Caco-2 (cell line): ENCODE measurements around the gene IL19. TPM values are rescaled to one million over a fixed set of nuclear protein-coding genes. Genes with fewer than 3 reads are reported as not detected.

Experiments
- BruUV-seq: library from RNA; stranded (reverse); fragments of 400-500 nt; replicated peaks from 2 replicates; lab custom pipeline; 2021; lab: Mats Ljungman, UMichigan
- CTCF ChIA-PET: fragments of 300-600 bp; sonication (Branson Sonifier 250); formaldehyde crosslinking; loops from one replicate; lab custom pipeline; 2022; ENCODE audit warnings: antibody characterized with exemption; lab: Charles Lee
- POLR2A ChIA-PET: fragments of 300-600 bp; sonication (Branson Sonifier 250); formaldehyde crosslinking; loops from one replicate; lab custom pipeline; 2022; ENCODE audit warnings: antibody characterized with exemption; lab: Charles Lee
- DNase-seq, 2 experiments: peaks; one replicate each; pipeline versions ENCODE4 v3.0.0 to v3.0.0-alpha.2; 2020 to 2022
- H3K27me3 ChIP-seq: replicated peaks from 2 replicates; pipeline ENCODE4 v1.6.0; 2011; ENCODE audit warnings: low read length; ENCODE audit not compliant: control insufficient read depth, insufficient read depth
- H3K36me3 ChIP-seq: 2 replicates; pipeline ENCODE4 v1.5.1; 2011; ENCODE audit warnings: low read length; ENCODE audit not compliant: control insufficient read depth, insufficient read depth
- H3K4me1 ChIP-seq: fragments of 250-450 bp; sonication (Bioruptor Pico); 2 replicates; pipeline ENCODE4 v1.5.1; 2020; ENCODE audit warnings: mild to moderate bottlenecking
- H3K4me3 ChIP-seq: 2 replicates; pipeline ENCODE4 v1.5.1; 2011; ENCODE audit warnings: low read depth, mild to moderate bottlenecking, control low read depth, low read length
- H3K9me3 ChIP-seq: fragments of 250-450 bp; sonication (Bioruptor Pico); 2 replicates; pipeline ENCODE4 v1.5.1; 2020; ENCODE audit warnings: mild to moderate bottlenecking, moderate library complexity
- H3K27ac Mint-ChIP-seq: one replicate; pipeline ENCODE4 v1.8.0; 2022; ENCODE audit warnings: mixed read lengths; ENCODE audit not compliant: unreplicated experiment
- H3K27me3 Mint-ChIP-seq: one replicate; pipeline ENCODE4 v1.8.0; 2022; ENCODE audit warnings: mixed read lengths; ENCODE audit not compliant: insufficient read depth, unreplicated experiment
- H3K36me3 Mint-ChIP-seq: one replicate; pipeline ENCODE4 v1.8.0; 2022; ENCODE audit warnings: mild to moderate bottlenecking, mixed read lengths; ENCODE audit not compliant: insufficient read depth, unreplicated experiment
- H3K4me1 Mint-ChIP-seq: one replicate; pipeline ENCODE4 v1.8.0; 2022; ENCODE audit warnings: low read depth, mixed read lengths; ENCODE audit not compliant: unreplicated experiment
- H3K4me3 Mint-ChIP-seq: one replicate; pipeline ENCODE4 v1.8.0; 2022; ENCODE audit warnings: mild to moderate bottlenecking, moderate library complexity, mixed read lengths; ENCODE audit not compliant: unreplicated experiment
- H3K9me3 Mint-ChIP-seq: one replicate; pipeline ENCODE4 v1.8.0; 2022; ENCODE audit warnings: mixed read lengths; ENCODE audit not compliant: unreplicated experiment
- CTCF ChIP-seq, 2 experiments: fragments of 200-600 bp in 1 of 2; IDR thresholded peaks; 1 replicate in 1 of 2; 2 replicates in 1 of 2; pipeline versions ENCODE4 v1.5.1 to v1.8.0; 2011 to 2022; ENCODE audit warnings: antibody characterized with exemption in 1 of 2, control low read depth in 1 of 2, inconsistent platforms in 1 of 2, low read depth in 1 of 2, low read length in 1 of 2, mild to moderate bottlenecking in 1 of 2, moderate library complexity in 1 of 2; ENCODE audit not compliant: insufficient read depth in 1 of 2, severe bottlenecking in 1 of 2, unreplicated experiment in 1 of 2
- intact Hi-C: fragments of 100-400 bp; cut with micrococcal nuclease; formaldehyde crosslinking; loops from one replicate; pipeline ENCODE4 v1.10.0; 2022; ENCODE audit not compliant: unreplicated experiment
- total RNA-seq: library from RNA; stranded (reverse); gene quantifications from 2 replicates; pipeline ENCODE4 v1.2.3, GENCODE V29; 2022

IL19 gene
- total RNA-seq, 1 experiment from 2014 or later = not detected

GRCh38 chr1:206875752-206876377 is 105.3 kb downstream of the IL19 start:
- Mint-ChIP-seq H3K27me3 (peaks cover 2% of the 10 kb centered on the region), H3K4me3 (no peak overlapping the region), H3K27ac (no peak overlapping the region), H3K36me3 (no peaks in the 10 kb centered on the region), H3K4me1 (no peaks in the 10 kb centered on the region), H3K9me3 (peaks cover 15% of the 10 kb centered on the region)
- Histone ChIP-seq H3K4me3 (no peak overlapping the region), H3K9me3 (peaks cover 17% of the 10 kb centered on the region), H3K36me3 (no peaks in the 10 kb centered on the region), H3K27me3 (no peaks in the 10 kb centered on the region), H3K4me1 (no peaks in the 10 kb centered on the region)
- intact Hi-C loops = no loop called here
- CTCF ChIA-PET = no interaction called here
- no peak for DNase-seq
- BruUV-seq = no TSS peak
- TF ChIP-seq CTCF (IDR thresholded peaks at IDR 0.05; ENCODE audit: insufficient read depth in 1 of 2, low read depth in 1 of 2, low read length in 1 of 2, severe bottlenecking in 1 of 2, unreplicated experiment in 1 of 2) = no peak
- POLR2A ChIA-PET = no interaction called here

- Histone ChIP-seq H3K27me3 (no peaks in the 10 kb centered on the region), H3K36me3 (no peaks in the 10 kb centered on the region), H3K4me3 (no peak overlapping the region), H3K9me3 (peaks cover 17% of the 10 kb centered on the region), H3K4me1 (no peaks in the 10 kb centered on the region)
- Mint-ChIP-seq H3K36me3 (no peaks in the 10 kb centered on the region), H3K4me1 (no peaks in the 10 kb centered on the region), H3K9me3 (peaks cover 15% of the 10 kb centered on the region), H3K27me3 (peaks cover 4% of the 10 kb centered on the region), H3K27ac (no peak overlapping the region), H3K4me3 (no peak overlapping the region)
- TF ChIP-seq CTCF (IDR thresholded peaks at IDR 0.05; ENCODE audit: insufficient read depth in 1 of 2, low read depth in 1 of 2, low read length in 1 of 2, severe bottlenecking in 1 of 2, unreplicated experiment in 1 of 2) = no peak
- BruUV-seq = no TSS peak
- ChIA-PET CTCF (interaction anchor here (0.6 kb wide), 1 partner anchor 112 kb away, joined by 3 read pairs; no protein-coding TSS in a partner anchor), POLR2A (no interaction called here)
- intact Hi-C loops = no loop called here
- no peak for DNase-seq
Measured at GRCh38 chr1:206878456-206878855, 107.9 kb downstream of the IL19 start.

GRCh38 chr1:206880314-206880713 is 109.7 kb downstream of the IL19 start:
- Mint-ChIP-seq H3K27me3 (peaks cover 5% of the 10 kb centered on the region), H3K4me3 (no peak overlapping the region), H3K36me3 (no peaks in the 10 kb centered on the region), H3K27ac (no peak overlapping the region), H3K9me3 (peaks cover 15% of the 10 kb centered on the region), H3K4me1 (no peaks in the 10 kb centered on the region)
- no peak for TF ChIP-seq CTCF (IDR thresholded peaks at IDR 0.05; ENCODE audit: insufficient read depth in 1 of 2, low read depth in 1 of 2, low read length in 1 of 2, severe bottlenecking in 1 of 2, unreplicated experiment in 1 of 2)
- H3K9me3 ChIP-seq = peaks cover 17% of the 10 kb centered on the region
- no peaks in the 10 kb centered on the region for H3K27me3 ChIP-seq
- ChIA-PET POLR2A (no interaction called here), CTCF (no interaction called here)
- no peaks in the 10 kb centered on the region for H3K36me3 ChIP-seq
- intact Hi-C loops = no loop called here
- BruUV-seq = no TSS peak
- no peaks in the 10 kb centered on the region for H3K4me1 ChIP-seq
- H3K4me3 ChIP-seq = no peak overlapping the region
- no peak for DNase-seq
